HEK293 (cell line): Measurements from ENCODE around the gene XKRX.

Source experiments
- CTCF ChIA-PET: fragments of 350-600 bp; formaldehyde crosslinking; extraction: SDS; loops from one replicate; lab custom pipeline; 2021; ENCODE audit warnings: antibody characterized with exemption; lab: Yijun Ruan, JAX
- POLR2A ChIA-PET: fragments of 300-600 bp; formaldehyde crosslinking; extraction: SDS; loops from one replicate; lab custom pipeline; 2020; ENCODE audit warnings: antibody characterized with exemption, inconsistent platforms; lab: Yijun Ruan, JAX
- H3K27ac ChIP-seq: fragments of 200-500 bp; sonication (Bioruptor generic); 2 replicates; pipeline ENCODE4 v1.5.1; 2014; ENCODE audit warnings: low read depth, low read length, control low read depth, inconsistent platforms; ENCODE audit errors: extremely low read depth
- H3K36me3 ChIP-seq, 2 experiments: fragments of 200-500 bp in 1 of 2; sonication (Bioruptor generic) in 1 of 2; 1 replicate in 1 of 2; 2 replicates in 1 of 2; pipeline ENCODE4 v1.5.1; 2014 to 2017; ENCODE audit warnings: inconsistent platforms in 2 of 2, low read length in 2 of 2; ENCODE audit not compliant: control insufficient read depth in 2 of 2, insufficient read depth in 1 of 2
- H3K4me1 ChIP-seq: fragments of 200-500 bp; sonication (Bioruptor generic); 2 replicates; pipeline ENCODE4 v1.5.1; 2014; ENCODE audit warnings: mild to moderate bottlenecking, low read length, inconsistent platforms; ENCODE audit not compliant: control insufficient read depth, insufficient read depth
- H3K4me3 ChIP-seq: 2 replicates; pipeline ENCODE4 v1.5.1; 2011; ENCODE audit warnings: low read depth, mild to moderate bottlenecking, control low read depth, low read length, moderate library complexity
- H3K9me3 ChIP-seq: fragments of 200-500 bp; sonication (Bioruptor generic); 2 replicates; pipeline ENCODE4 v1.5.1; 2014; ENCODE audit warnings: low read depth, low read length, inconsistent platforms; ENCODE audit not compliant: control insufficient read depth, insufficient read depth
- EGR2 ChIP-seq: fragments of 450-650 bp; formaldehyde crosslinking; IDR thresholded peaks from 2 replicates; pipeline ENCODE4 v1.5.1; 2016; ENCODE audit warnings: low read depth, missing biosample characterization, missing genetic modification characterization
- GLI2 ChIP-seq: fragments of 450-650 bp; formaldehyde crosslinking; IDR thresholded peaks from 2 replicates; pipeline ENCODE4; 2017; ENCODE audit warnings: missing biosample characterization, missing genetic modification characterization, low read depth, borderline replicate concordance
- MYNN ChIP-seq: fragments of 450-650 bp; formaldehyde crosslinking; IDR thresholded peaks from 2 replicates; pipeline ENCODE4 v1.5.1; 2016; ENCODE audit warnings: missing biosample characterization, missing genetic modification characterization, borderline replicate concordance
- SETDB1 ChIP-seq: IDR thresholded peaks from one replicate; pipeline ENCODE4 v1.6.1; 2017; ENCODE audit warnings: mild to moderate bottlenecking, low read length, moderate library complexity, mixed read lengths; ENCODE audit not compliant: insufficient read length
- TCF7L2 ChIP-seq: IDR thresholded peaks from 2 replicates; pipeline ENCODE4 v1.6.1; 2011; ENCODE audit warnings: low read depth, mild to moderate bottlenecking, inconsistent platforms, low read length, moderate library complexity, borderline replicate concordance
- ZBTB1 ChIP-seq: fragments of 450-650 bp; formaldehyde crosslinking; IDR thresholded peaks from 2 replicates; pipeline ENCODE4 v1.5.1; 2016; ENCODE audit warnings: missing biosample characterization, missing genetic modification characterization
- ZBTB10 ChIP-seq: fragments of 450-650 bp; formaldehyde crosslinking; IDR thresholded peaks from 2 replicates; pipeline ENCODE4 v1.5.1; 2016; ENCODE audit warnings: missing biosample characterization, missing genetic modification characterization
- ZNF140 ChIP-seq: fragments of 450-650 bp; formaldehyde crosslinking; IDR thresholded peaks from 2 replicates; pipeline ENCODE4 v1.5.1; 2016; ENCODE audit warnings: missing biosample characterization, missing genetic modification characterization
- ZNF19 ChIP-seq: fragments of 450-650 bp; formaldehyde crosslinking; IDR thresholded peaks from 2 replicates; pipeline ENCODE4; 2016; ENCODE audit warnings: missing biosample characterization, missing genetic modification characterization, low read depth
- ZNF274 ChIP-seq, 2 experiments: fragments of 200-500 bp in 1 of 2; fragments of 450-650 bp in 1 of 2; sonication (Bioruptor generic) in 1 of 2; formaldehyde crosslinking in 1 of 2; IDR thresholded peaks; 2 replicates each; pipeline versions ENCODE4 v1.5.1 to v1.6.1; 2014 to 2016; ENCODE audit warnings: borderline replicate concordance in 1 of 2, inconsistent platforms in 1 of 2, low read length in 1 of 2, missing biosample characterization in 1 of 2, missing genetic modification characterization in 1 of 2
- ZNF324 ChIP-seq: fragments of 450-650 bp; formaldehyde crosslinking; IDR thresholded peaks from 2 replicates; pipeline ENCODE4 v1.5.1; 2016; ENCODE audit warnings: missing biosample characterization, missing genetic modification characterization
- ZNF335 ChIP-seq: fragments of 450-650 bp; formaldehyde crosslinking; conservative IDR thresholded peaks from 2 replicates; pipeline ENCODE4 v1.5.1; 2016; ENCODE audit warnings: missing biosample characterization, missing genetic modification characterization
- ZNF341 ChIP-seq: fragments of 450-650 bp; formaldehyde crosslinking; IDR thresholded peaks from 2 replicates; pipeline ENCODE4; 2016; ENCODE audit warnings: low read depth, missing biosample characterization, missing genetic modification characterization
- ZNF391 ChIP-seq: fragments of 450-650 bp; formaldehyde crosslinking; IDR thresholded peaks from 2 replicates; pipeline ENCODE4 v1.5.1; 2016; ENCODE audit warnings: low read depth, missing biosample characterization, missing genetic modification characterization, borderline replicate concordance
- ZNF394 ChIP-seq: fragments of 450-650 bp; formaldehyde crosslinking; IDR thresholded peaks from 2 replicates; pipeline ENCODE4 v1.5.1; 2016; ENCODE audit warnings: missing biosample characterization, missing genetic modification characterization, mild to moderate bottlenecking, moderate library complexity, borderline replicate concordance
- ZNF426 ChIP-seq: fragments of 450-650 bp; formaldehyde crosslinking; IDR thresholded peaks from 2 replicates; pipeline ENCODE4 v1.5.1; 2017; ENCODE audit warnings: missing biosample characterization, missing genetic modification characterization, mild to moderate bottlenecking, inconsistent platforms, moderate library complexity
- ZNF513 ChIP-seq: fragments of 450-650 bp; IDR thresholded peaks from 2 replicates; pipeline ENCODE4 v1.5.1; 2018; ENCODE audit warnings: missing biosample characterization, missing genetic modification characterization
- ZNF623 ChIP-seq: fragments of 450-650 bp; formaldehyde crosslinking; IDR thresholded peaks from 2 replicates; pipeline ENCODE4 v1.5.1; 2016; ENCODE audit warnings: missing biosample characterization, missing genetic modification characterization
- ZNF645 ChIP-seq: fragments of 450-650 bp; formaldehyde crosslinking; IDR thresholded peaks from 2 replicates; pipeline ENCODE4; 2016; ENCODE audit warnings: missing biosample characterization, missing genetic modification characterization
- ZNF658 ChIP-seq: fragments of 450-650 bp; formaldehyde crosslinking; IDR thresholded peaks from 2 replicates; pipeline ENCODE4; 2016; ENCODE audit warnings: missing biosample characterization, missing genetic modification characterization
- ZNF664 ChIP-seq: fragments of 450-650 bp; formaldehyde crosslinking; IDR thresholded peaks from 2 replicates; pipeline ENCODE4 v1.5.1; 2016; ENCODE audit warnings: missing biosample characterization, missing genetic modification characterization
- TF ChIP-seq, protein P1 (sequence below): fragments of 450-650 bp; formaldehyde crosslinking; IDR thresholded peaks from 2 replicates; pipeline ENCODE4 v1.5.1; 2017; ENCODE audit warnings: missing biosample characterization, missing genetic modification characterization
- TF ChIP-seq, protein P2 (sequence below): fragments of 450-650 bp; formaldehyde crosslinking; conservative IDR thresholded peaks from 2 replicates; pipeline ENCODE4 v1.5.1; 2016; ENCODE audit warnings: low read depth, missing biosample characterization, missing genetic modification characterization
- TF ChIP-seq, protein P3 (sequence below): fragments of 450-650 bp; formaldehyde crosslinking; optimal IDR thresholded peaks from 2 replicates; pipeline ENCODE3; 2016; ENCODE audit warnings: missing biosample characterization, mild to moderate bottlenecking, missing genetic modification characterization

XKRX gene

GRCh38 chrX:100962811-100963210 lies 34.1 kb upstream of the XKRX start (continued):
- TF ChIP-seq ZNF394 (tag by site-specific recombination) (peak; percentile 77; the same call in 1 of the 2 replicates), ZNF140 (tag by site-specific recombination) (peak; percentile 82), ZNF19 (0 out of 2 replicates have a peak, but pooled peaks have one; percentile 43), ZNF513 (tag by site-specific recombination) (no peak), ZNF664 (tag by site-specific recombination) (0 out of 2 replicates have a peak, but pooled peaks have one; percentile 34), ZNF623 (tag by site-specific recombination) (peak; percentile 57), ZNF426 (tag by site-specific recombination) (peak; percentile 85)
- TF ChIP-seq, protein P1, sequence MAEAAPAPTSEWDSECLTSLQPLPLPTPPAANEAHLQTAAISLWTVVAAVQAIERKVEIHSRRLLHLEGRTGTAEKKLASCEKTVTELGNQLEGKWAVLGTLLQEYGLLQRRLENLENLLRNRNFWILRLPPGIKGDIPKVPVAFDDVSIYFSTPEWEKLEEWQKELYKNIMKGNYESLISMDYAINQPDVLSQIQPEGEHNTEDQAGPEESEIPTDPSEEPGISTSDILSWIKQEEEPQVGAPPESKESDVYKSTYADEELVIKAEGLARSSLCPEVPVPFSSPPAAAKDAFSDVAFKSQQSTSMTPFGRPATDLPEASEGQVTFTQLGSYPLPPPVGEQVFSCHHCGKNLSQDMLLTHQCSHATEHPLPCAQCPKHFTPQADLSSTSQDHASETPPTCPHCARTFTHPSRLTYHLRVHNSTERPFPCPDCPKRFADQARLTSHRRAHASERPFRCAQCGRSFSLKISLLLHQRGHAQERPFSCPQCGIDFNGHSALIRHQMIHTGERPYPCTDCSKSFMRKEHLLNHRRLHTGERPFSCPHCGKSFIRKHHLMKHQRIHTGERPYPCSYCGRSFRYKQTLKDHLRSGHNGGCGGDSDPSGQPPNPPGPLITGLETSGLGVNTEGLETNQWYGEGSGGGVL (tag by site-specific recombination) = no peak
- TF ChIP-seq, protein P2, sequence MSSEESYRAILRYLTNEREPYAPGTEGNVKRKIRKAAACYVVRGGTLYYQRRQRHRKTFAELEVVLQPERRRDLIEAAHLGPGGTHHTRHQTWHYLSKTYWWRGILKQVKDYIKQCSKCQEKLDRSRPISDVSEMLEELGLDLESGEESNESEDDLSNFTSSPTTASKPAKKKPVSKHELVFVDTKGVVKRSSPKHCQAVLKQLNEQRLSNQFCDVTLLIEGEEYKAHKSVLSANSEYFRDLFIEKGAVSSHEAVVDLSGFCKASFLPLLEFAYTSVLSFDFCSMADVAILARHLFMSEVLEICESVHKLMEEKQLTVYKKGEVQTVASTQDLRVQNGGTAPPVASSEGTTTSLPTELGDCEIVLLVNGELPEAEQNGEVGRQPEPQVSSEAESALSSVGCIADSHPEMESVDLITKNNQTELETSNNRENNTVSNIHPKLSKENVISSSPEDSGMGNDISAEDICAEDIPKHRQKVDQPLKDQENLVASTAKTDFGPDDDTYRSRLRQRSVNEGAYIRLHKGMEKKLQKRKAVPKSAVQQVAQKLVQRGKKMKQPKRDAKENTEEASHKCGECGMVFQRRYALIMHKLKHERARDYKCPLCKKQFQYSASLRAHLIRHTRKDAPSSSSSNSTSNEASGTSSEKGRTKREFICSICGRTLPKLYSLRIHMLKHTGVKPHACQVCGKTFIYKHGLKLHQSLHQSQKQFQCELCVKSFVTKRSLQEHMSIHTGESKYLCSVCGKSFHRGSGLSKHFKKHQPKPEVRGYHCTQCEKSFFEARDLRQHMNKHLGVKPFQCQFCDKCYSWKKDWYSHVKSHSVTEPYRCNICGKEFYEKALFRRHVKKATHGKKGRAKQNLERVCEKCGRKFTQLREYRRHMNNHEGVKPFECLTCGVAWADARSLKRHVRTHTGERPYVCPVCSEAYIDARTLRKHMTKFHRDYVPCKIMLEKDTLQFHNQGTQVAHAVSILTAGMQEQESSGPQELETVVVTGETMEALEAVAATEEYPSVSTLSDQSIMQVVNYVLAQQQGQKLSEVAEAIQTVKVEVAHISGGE = peak; percentile 69
- TF ChIP-seq, all 188 proteins: peak for 20

GRCh38 chrX:100948557-100948956 lies 19.8 kb upstream of the XKRX start:
- ChIA-PET CTCF (no interaction called here), POLR2A (no interaction called here)
- Histone ChIP-seq H3K4me1 (no peaks in the 10 kb centered on the region), H3K9me3 (no peaks in the 10 kb centered on the region), H3K27ac (no peak overlapping the region), H3K4me3 (no peak overlapping the region), H3K36me3 (no peaks in the 10 kb centered on the region)
- no peak for TF ChIP-seq TCF7L2
- no peak for TF ChIP-seq SETDB1
- no peak for TF ChIP-seq ZNF341 (tag by site-specific recombination)
- TF ChIP-seq ZNF645 (tag by site-specific recombination) = no peak
- no peak for TF ChIP-seq ZNF335 (tag by site-specific recombination)
- TF ChIP-seq, protein P3, sequence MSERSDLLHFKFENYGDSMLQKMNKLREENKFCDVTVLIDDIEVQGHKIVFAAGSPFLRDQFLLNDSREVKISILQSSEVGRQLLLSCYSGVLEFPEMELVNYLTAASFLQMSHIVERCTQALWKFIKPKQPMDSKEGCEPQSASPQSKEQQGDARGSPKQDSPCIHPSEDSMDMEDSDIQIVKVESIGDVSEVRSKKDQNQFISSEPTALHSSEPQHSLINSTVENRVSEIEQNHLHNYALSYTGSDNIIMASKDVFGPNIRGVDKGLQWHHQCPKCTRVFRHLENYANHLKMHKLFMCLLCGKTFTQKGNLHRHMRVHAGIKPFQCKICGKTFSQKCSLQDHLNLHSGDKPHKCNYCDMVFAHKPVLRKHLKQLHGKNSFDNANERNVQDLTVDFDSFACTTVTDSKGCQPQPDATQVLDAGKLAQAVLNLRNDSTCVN (tag by site-specific recombination) = no peak
- TF ChIP-seq ZNF274 (IDR thresholded peaks at IDR 0.05; ENCODE audit: low read length) = no peak
- no peak for TF ChIP-seq ZNF274 (tag by site-specific recombination; IDR thresholded peaks at IDR 0.05; ENCODE audit: borderline replicate concordance)
- TF ChIP-seq EGR2 (tag by site-specific recombination) = no peak
- no peak for TF ChIP-seq ZNF391
- no peak for TF ChIP-seq ZNF324 (tag by site-specific recombination)
- TF ChIP-seq ZBTB1 (tag by site-specific recombination) = no peak
- TF ChIP-seq ZNF658 (tag by site-specific recombination) = no peak
- no peak for TF ChIP-seq ZBTB10
- TF ChIP-seq MYNN = no peak
- no peak for TF ChIP-seq GLI2 (tag by site-specific recombination)
